Measurements from ENCODE around the gene AMPD2.

- TF ChIP-seq ZBTB33 (IDR thresholded peaks at IDR 0.05; ENCODE audit: extremely low read depth, insufficient replicate concordance, low read length) (no peak), EZH2 (IDR thresholded peaks at IDR 0.05) (no peak), POLR2A (IDR thresholded peaks at IDR 0.05; ENCODE audit: borderline replicate concordance, extremely low read depth, insufficient read depth, insufficient read length) (no peak), EGR1 (IDR thresholded peaks at IDR 0.05; ENCODE audit: low read depth) (no peak), POLR2AphosphoS5 (IDR thresholded peaks at IDR 0.05; ENCODE audit: low read depth, low read length) (no peak), MAX (IDR thresholded peaks at IDR 0.05) (no peak)
- TF ChIP-seq, protein P1, sequence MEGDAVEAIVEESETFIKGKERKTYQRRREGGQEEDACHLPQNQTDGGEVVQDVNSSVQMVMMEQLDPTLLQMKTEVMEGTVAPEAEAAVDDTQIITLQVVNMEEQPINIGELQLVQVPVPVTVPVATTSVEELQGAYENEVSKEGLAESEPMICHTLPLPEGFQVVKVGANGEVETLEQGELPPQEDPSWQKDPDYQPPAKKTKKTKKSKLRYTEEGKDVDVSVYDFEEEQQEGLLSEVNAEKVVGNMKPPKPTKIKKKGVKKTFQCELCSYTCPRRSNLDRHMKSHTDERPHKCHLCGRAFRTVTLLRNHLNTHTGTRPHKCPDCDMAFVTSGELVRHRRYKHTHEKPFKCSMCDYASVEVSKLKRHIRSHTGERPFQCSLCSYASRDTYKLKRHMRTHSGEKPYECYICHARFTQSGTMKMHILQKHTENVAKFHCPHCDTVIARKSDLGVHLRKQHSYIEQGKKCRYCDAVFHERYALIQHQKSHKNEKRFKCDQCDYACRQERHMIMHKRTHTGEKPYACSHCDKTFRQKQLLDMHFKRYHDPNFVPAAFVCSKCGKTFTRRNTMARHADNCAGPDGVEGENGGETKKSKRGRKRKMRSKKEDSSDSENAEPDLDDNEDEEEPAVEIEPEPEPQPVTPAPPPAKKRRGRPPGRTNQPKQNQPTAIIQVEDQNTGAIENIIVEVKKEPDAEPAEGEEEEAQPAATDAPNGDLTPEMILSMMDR (IDR thresholded peaks at IDR 0.05 in 2 of 3, conservative IDR thresholded peaks at IDR 0.05 in 1 of 3; ENCODE audit: borderline replicate concordance in 1 of 3, insufficient read depth in 1 of 3, low read depth in 2 of 3, low read length in 2 of 3), result no peak
These were observed 14.3 kb upstream of the AMPD2 start for GRCh38 chr1:109605381-109605780.
